T-helper 9 cell (primary cell): ENCODE measurements around the gene MAMSTR.

ENCODE experiments used
- DNase-seq: peaks from one replicate; pipeline ENCODE4 v3.0.0-alpha.2; 2020

The MAMSTR gene

DNA sequence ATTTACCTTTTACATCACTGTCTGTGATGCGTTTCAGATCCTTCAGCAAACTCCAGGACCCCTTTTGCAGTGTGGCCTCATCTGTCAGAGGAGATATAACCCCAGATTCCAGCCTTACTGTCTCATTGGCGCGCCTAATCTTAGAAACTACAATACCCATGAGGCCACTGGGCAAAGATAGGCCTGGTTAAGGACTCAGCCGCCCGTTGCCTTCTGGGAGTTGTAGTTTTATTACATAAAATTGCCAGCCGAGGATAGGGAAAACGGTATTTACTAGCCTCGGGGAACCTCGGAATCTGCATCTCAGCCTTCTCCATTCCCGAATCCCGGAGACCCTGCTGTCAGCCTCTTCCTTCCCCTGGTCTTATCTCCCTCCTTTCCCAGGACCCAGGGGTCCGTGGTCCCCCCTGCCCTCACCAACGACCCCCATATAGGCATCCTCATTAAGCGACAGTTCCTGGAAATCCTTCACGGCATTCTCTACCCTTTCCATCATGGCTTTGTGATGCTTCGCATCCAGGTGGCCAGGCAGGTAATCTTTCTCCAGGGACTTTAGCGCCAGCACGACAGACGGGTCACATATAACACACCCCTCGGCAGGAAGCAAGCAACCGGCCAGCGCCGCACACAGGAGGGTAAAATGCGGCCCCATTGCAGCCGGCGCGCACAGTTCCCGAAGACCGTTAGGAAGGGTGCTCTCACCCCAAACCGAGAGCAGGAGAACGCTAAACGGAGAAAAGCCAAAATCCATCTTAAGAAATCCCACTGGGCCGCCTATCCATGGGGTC lies 25.9 kb upstream of the MAMSTR start:
- peak; percentile 38 for DNase-seq

- DNase-seq: no peak
Measured at GRCh38 chr19:48742096-48742495, 22.6 kb upstream of the MAMSTR start.

DNA sequence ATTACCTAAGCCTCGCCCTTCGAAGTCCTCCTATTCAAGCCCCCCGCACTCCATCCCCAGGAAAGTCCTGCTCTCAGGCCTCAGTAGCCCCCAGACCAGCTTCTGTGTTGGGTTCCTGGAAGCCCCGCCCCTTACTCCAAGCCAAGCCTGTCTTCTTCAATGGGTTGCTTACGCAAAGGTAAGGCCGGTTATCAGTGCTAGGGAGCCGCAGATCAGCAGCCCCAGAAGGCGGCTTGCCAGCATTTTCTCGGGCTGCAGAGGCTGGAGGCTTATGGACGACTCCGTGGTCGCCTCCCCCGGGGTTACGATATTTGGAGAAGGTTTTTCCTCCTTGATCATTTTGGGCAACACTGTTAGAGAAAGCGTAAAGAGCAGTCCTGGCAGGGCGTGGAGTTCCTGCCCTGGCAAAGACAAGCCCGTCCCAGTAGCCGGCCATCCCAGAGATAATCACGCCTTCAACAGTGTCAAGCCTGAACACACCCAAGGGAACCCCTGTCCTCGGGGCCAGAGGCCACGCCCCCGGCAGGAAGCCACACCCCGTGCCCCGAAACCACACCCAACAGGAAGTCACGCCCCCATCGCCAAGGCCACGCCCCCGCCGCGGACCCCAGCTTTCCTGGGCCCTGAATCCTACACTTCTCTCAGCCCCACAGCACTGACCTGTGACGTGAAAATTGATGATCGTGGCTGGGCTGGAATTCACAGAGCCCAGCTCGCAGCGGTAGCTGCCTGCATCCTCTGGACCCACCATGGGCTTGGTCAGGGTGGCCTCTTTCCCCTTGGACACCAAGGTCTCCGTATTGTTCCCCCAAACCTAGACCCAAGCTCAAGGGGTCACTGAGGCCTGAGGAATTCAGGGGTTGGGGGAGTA lies 21.8 kb upstream of the MAMSTR start:
- no peak for DNase-seq

GRCh38 chr19:48740164-48740972 lies 20.8 kb upstream of the MAMSTR start, which contains the start of gene RASIP1:
Gene RASIP1 (minus strand): TSS chr19:48740610. CDS start chr19:48740282, 328 bp downstream.
- DNase-seq: no peak

GRCh38 chr19:48739404-48740163 lies 20.1 kb upstream of the MAMSTR start:
- no peak for DNase-seq

- peak; percentile 96 for DNase-seq
Measured at GRCh38 chr19:48738557-48739403, 19.3 kb upstream of the MAMSTR start.

- DNase-seq: no peak
Measured at GRCh38 chr19:48737360-48737998, 18.0 kb upstream of the MAMSTR start.

- no peak for DNase-seq
Measured at GRCh38 chr19:48735031-48735615, 15.6 kb upstream of the MAMSTR start.

GRCh38 chr19:48734625-48735024 lies 15.1 kb upstream of the MAMSTR start:
- no peak for DNase-seq

GRCh38 chr19:48731452-48731851 lies 11.9 kb upstream of the MAMSTR start:
- DNase-seq: no peak

- DNase-seq: no peak
Measured at GRCh38 chr19:48728911-48729664, 9.6 kb upstream of the MAMSTR start.

DNA sequence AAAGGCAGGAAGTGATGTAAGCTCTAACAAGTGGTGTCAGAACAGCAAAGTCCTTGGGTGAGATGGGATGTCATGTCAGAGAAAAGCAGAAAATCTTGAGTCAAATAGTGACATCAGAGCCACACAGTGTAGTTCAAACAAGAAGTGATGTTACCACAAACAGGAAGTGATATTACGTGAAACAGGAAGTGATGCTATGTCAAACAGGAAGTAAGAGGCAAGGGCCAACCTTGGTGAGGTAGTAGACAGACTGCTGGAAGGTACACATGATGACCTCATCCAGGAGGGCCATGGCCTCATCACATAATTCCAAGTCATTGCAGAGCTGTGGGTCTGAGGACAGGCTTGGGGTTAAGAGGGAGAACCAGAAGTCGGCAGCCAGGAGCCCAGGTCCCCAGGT lies 7.0 kb upstream of the MAMSTR start:
- DNase-seq: no peak

- DNase-seq: no peak
Measured at GRCh38 chr19:48724796-48725753, 5.5 kb upstream of the MAMSTR start.

DNA sequence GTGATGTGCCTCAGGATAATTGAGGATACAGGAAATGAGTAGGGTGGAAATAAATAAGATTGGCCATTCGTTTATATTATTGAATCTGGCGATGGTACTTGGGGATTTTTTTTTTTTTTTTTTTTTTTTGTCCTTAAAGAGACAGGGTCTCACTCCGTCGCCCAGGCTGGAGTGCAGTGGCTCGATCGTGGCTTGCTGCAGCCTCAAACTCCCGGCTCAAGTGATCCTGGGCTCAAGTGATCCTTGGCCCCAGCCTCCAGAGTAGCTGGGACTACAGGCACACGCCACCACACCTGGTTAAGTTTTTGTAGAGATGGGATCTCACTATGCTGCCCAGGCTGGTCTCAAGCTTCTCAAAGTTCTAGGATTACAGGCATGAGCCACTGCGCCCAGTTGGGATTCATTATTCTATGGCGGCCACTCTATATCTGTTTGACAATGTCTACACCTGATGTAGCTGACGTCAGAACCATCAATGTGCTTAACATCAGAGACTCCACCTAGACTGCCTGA lies 2.7 kb upstream of the MAMSTR start:
- no peak for DNase-seq

DNA sequence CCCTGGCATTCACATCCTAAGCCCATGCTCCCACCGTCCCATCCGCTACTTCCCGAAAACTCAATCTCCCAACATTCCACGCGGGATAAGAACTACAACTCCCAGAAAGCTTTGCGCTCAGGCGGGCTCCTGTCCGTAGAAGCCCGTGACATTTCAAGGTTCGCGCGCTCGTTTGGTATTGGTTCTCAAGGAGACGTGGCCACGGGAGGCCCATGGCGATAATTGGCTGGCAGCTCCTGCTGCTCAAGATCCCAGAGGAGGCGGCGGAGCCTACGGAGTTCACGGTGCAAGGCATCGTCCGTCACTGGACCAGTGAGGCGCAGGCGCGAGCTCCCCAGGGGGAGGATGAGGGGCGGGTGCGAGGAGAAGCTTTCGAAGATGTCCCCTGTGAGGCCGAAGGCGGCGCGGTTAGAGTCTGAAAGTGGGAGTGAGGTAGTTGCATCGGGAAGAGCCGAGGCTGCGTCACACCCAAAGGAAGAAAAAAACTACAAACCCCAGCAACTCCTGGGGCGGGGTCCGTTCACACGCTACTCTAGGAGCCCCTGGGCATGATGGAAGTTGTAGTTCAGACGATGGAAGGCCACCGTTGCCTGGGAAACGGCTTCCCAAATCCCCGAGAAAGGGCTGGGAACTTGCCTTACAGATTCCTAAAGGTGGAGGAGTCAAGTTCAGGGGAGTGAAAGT lies 1.2 kb upstream of the MAMSTR start:
- DNase-seq: peak; percentile 86

GRCh38 chr19:48720251-48720612 lies 707 bp upstream of the MAMSTR start:
- DNase-seq: no peak

GRCh38 chr19:48718711-48719231 lies 754 bp downstream of the MAMSTR start:
- no peak for DNase-seq
